ENCODE data around the gene FUOM.
A peak's percentile ranks its signal among the peaks of the same experiment; 100 is the strongest.

The FUOM gene

DNA sequence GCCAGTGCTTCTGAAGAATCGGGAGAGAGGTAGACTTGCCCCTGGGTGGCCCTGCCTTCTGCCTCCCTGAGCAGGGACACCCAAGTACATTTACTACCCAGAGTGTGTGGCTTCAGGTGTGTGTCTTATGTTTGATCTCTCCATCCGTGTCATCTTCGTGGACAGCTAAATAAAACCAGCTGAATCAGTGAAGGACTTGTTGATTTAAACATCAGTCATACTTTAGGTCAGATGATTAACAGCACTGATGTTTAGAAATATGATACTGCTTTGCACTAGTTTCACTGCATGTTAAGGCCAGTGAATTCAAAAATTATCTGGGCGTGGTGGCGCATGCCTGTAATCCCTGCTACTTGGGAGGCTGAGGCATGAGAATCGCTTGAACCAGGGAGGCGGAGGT is 40.1 kb upstream of the FUOM start:
- H3K36me3 ChIP-seq (ENCODE audit: control insufficient read depth, insufficient read depth, low read length) = peaks cover 29% of the 10 kb centered on the region
- H3K4me3 ChIP-seq (ENCODE audit: low read length) = no peak overlapping the region
- no peak overlapping the region for H3K27ac ChIP-seq (ENCODE audit: low read length)
- WGBS (ENCODE audit: insufficient coverage, insufficient read length) = no CpG with 5 or more reads among the region's 7 CpGs
- DNase-seq (ENCODE audit: low read depth, low spot score) = no peak
- H3K9me3 ChIP-seq (ENCODE audit: control insufficient read depth, insufficient read depth, low read length) = no peaks in the 10 kb centered on the region
- no peaks in the 10 kb centered on the region for H3K27me3 ChIP-seq (ENCODE audit: control insufficient read depth, insufficient read depth, low read length)
- no peaks in the 10 kb centered on the region; the same call in 1 of the 2 replicates for H3K4me1 ChIP-seq (ENCODE audit: control insufficient read depth, insufficient read depth, low read length)

DNA sequence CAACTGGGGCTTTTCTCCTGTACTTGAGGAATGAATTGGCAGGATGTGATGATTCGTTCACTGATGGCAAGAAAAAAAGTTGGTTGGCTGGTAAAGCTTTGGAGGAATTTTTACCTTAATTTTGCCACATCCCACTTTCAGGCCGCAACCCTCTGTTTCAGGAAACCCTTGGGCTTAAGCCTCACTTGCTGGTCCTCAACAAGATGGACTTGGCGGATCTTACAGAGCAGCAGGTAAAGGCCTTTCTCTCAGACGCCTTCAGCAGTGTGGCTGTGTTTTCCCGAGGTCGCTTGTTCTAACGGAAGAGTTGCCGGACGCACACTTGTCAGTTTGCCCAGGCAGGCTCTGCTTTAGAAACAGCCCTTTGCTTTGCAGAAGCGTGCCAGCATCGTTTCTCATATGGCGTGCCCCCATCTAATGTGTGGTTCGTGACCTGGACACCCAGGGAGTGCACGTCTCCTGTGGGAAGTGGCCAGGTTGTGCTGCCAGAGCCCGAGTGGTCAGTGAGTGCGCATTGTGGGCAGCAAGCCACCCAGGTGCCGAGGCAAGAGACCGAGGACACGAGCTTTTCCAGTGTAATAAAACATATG is 38.3 kb upstream of the FUOM start:
- H3K27ac ChIP-seq (ENCODE audit: low read length) = no peak overlapping the region
- H3K27me3 ChIP-seq (ENCODE audit: control insufficient read depth, insufficient read depth, low read length) = no peaks in the 10 kb centered on the region
- H3K4me1 ChIP-seq (ENCODE audit: control insufficient read depth, insufficient read depth, low read length) = no peaks in the 10 kb centered on the region
- H3K36me3 ChIP-seq (ENCODE audit: control insufficient read depth, insufficient read depth, low read length) = peaks cover 17% of the 10 kb centered on the region
- no CpG with 5 or more reads among the region's 19 CpGs for WGBS (ENCODE audit: insufficient coverage, insufficient read length)
- H3K4me3 ChIP-seq (ENCODE audit: low read length) = no peak overlapping the region
- no peak for DNase-seq (ENCODE audit: low read depth, low spot score)
- no peaks in the 10 kb centered on the region for H3K9me3 ChIP-seq (ENCODE audit: control insufficient read depth, insufficient read depth, low read length)

DNA sequence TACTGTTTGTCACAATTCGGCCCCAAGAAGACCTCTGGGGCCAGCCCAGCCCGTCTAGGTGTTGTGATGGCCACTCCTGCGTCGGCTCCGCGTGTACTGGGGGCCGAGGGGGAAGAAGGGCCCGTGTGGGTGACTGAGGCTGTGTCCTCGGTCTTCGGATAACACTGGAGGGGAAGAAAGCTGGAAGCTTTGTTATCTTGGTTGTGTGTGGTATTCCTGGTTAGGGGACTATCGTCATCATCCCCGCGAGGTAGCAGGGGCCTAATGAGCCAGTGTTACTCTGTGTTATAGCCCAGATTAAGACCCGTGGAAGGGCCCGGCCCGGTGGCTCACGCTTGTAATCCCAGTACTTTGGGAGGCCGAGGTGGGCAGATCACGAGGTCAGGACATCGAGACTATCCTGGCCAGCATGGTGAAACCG is 37.0 kb upstream of the FUOM start:
- DNase-seq (ENCODE audit: low read depth, low spot score) = no peak
- H3K27ac ChIP-seq (ENCODE audit: low read length) = no peak overlapping the region

DNA sequence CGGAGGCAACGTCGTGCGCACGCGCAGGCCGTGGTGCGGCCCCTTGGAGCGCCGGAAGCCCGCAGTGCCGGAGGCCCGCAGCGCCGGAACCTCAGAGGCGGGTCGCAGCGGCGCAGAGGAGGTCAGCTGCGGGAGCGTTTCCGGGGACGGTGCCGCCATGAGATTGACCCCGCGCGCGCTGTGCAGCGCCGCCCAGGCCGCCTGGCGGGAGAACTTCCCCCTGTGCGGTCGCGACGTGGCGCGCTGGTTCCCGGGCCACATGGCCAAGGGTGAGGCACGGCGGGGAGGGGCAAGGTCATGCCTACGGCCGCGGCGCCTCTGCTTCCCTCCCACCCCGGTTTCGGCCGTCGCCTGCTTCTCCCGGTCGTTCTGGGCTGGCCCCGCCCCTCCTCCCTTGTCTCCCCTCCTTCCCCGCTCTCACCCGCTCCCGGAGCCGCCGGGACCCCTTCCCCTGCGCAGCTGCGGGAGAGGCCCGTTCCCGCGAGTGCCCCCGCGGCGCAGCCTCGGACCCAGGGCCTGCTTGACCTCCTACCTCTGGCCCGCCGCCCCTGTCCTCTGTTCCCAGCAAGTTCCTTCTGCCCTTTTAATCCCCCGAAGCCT is 36.3 kb upstream of the FUOM start, which contains the start of gene MTG1:
Gene MTG1 (plus strand): TSS at position 94 of the 600 bp plus-strand sequence. CDS start 64 bp downstream, at position 158.
- peak; percentile 78 for DNase-seq (ENCODE audit: low read depth, low spot score)
- WGBS (ENCODE audit: insufficient coverage, insufficient read length) = no CpG with 5 or more reads among the region's 69 CpGs
- Histone ChIP-seq H3K9me3 (ENCODE audit: control insufficient read depth, insufficient read depth, low read length) (no peaks in the 10 kb centered on the region), H3K36me3 (ENCODE audit: control insufficient read depth, insufficient read depth, low read length) (peaks cover 12% of the 10 kb centered on the region), H3K4me1 (ENCODE audit: control insufficient read depth, insufficient read depth, low read length) (no peaks in the 10 kb centered on the region), H3K27ac (ENCODE audit: low read length) (no peak within 1 kb of the TSS), H3K27me3 (ENCODE audit: control insufficient read depth, insufficient read depth, low read length) (no peaks in the 10 kb centered on the region), H3K4me3 (ENCODE audit: low read length) (peak within 1 kb of the TSS; percentile 80)

More for the DNA sequence above, 37.0 kb upstream of the FUOM start:
- WGBS (ENCODE audit: insufficient coverage, insufficient read length) = no CpG with 5 or more reads among the region's 21 CpGs
- Histone ChIP-seq H3K4me1 (ENCODE audit: control insufficient read depth, insufficient read depth, low read length) (no peaks in the 10 kb centered on the region), H3K36me3 (ENCODE audit: control insufficient read depth, insufficient read depth, low read length) (peaks cover 17% of the 10 kb centered on the region), H3K9me3 (ENCODE audit: control insufficient read depth, insufficient read depth, low read length) (no peaks in the 10 kb centered on the region), H3K4me3 (ENCODE audit: low read length) (peak overlapping the region; percentile 80; the same call in 1 of the 2 replicates), H3K27me3 (ENCODE audit: control insufficient read depth, insufficient read depth, low read length) (no peaks in the 10 kb centered on the region)

DNA sequence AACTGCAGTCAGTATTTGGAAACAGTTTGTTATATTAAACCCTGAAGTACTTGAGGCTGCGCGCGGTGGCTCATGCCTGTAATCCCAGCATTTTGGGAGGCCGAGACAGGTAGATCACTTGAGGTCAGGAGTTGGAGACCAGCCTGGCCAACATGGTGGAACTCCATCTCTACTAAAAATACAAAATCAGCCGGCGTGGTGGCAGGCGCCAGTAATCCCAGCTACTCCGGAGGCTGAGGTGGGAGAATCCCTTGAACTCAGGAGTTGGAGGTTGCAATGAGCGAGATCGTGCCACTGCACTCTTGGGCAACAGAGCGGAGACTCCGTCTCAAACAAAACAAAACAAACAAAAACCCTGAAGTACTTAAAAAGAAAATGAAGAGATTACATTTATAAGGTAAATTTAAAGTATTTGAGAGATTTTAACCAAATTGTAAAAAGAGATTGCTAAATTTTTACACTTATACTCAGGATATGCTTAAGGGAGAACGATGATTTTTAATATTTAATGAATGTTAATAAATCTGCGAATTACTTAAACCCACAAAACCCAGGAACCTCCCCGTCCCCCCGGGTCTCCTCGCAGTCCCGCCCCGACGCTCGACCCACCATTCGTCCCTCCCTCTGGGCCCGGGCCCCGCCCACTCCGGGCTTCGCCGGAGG is 35.7 kb upstream of the FUOM start:
- H3K36me3 ChIP-seq (ENCODE audit: control insufficient read depth, insufficient read depth, low read length) = peaks cover 8% of the 10 kb centered on the region
- no peak for DNase-seq (ENCODE audit: low read depth, low spot score)
- H3K4me1 ChIP-seq (ENCODE audit: control insufficient read depth, insufficient read depth, low read length) = no peaks in the 10 kb centered on the region
- no peak overlapping the region; the same call in 1 of the 2 replicates for H3K4me3 ChIP-seq (ENCODE audit: low read length)
- no peaks in the 10 kb centered on the region for H3K27me3 ChIP-seq (ENCODE audit: control insufficient read depth, insufficient read depth, low read length)
- WGBS (ENCODE audit: insufficient coverage, insufficient read length) = no CpG with 5 or more reads among the region's 27 CpGs
- no peaks in the 10 kb centered on the region for H3K9me3 ChIP-seq (ENCODE audit: control insufficient read depth, insufficient read depth, low read length)
- no peak overlapping the region for H3K27ac ChIP-seq (ENCODE audit: low read length)

DNA sequence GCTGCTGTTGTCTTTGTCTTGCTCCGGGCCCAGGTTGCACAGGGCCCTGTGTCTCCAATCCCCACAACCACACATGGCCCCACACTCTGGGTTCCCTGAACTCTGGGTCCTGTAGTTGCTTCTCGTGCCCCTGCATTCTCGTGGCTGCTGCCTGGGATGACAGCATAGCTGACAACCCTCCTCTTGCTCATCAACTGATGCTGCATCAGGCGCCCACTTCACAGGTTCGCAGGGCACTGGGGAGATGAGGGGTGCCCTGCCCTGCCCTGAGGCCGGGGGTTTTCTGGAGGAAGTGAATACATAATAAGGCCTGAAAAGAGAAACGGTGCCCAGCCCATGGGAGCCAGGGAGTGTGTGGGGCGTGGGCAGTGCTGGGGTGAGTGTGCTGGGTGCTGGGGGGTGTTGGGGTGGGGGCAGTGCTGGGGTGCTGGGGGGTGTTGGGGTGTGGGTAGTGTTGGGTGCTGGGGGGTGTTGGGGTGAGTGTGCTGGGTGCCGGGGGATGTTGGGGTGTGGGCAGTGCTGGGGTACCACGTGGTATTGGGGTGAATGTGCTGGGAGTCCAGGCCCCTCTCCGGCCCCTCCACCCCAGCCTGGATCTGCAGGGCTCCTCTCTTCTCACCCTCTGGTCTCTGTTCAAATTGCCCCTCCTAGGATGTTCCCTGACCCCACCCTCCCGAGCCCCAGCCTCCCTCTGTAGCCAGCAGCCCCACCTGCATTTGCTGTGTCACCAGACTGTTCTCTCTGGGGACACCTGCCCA is 34.1 kb upstream of the FUOM start:
- no peaks in the 10 kb centered on the region for H3K27me3 ChIP-seq (ENCODE audit: control insufficient read depth, insufficient read depth, low read length)
- peaks cover 6% of the 10 kb centered on the region for H3K36me3 ChIP-seq (ENCODE audit: control insufficient read depth, insufficient read depth, low read length)
- no peaks in the 10 kb centered on the region for H3K9me3 ChIP-seq (ENCODE audit: control insufficient read depth, insufficient read depth, low read length)
- no peak for DNase-seq (ENCODE audit: low read depth, low spot score)
- no peak overlapping the region for H3K27ac ChIP-seq (ENCODE audit: low read length)
- no peak overlapping the region for H3K4me3 ChIP-seq (ENCODE audit: low read length)
- H3K4me1 ChIP-seq (ENCODE audit: control insufficient read depth, insufficient read depth, low read length) = no peaks in the 10 kb centered on the region
- no CpG with 5 or more reads among the region's 12 CpGs for WGBS (ENCODE audit: insufficient coverage, insufficient read length)

DNA sequence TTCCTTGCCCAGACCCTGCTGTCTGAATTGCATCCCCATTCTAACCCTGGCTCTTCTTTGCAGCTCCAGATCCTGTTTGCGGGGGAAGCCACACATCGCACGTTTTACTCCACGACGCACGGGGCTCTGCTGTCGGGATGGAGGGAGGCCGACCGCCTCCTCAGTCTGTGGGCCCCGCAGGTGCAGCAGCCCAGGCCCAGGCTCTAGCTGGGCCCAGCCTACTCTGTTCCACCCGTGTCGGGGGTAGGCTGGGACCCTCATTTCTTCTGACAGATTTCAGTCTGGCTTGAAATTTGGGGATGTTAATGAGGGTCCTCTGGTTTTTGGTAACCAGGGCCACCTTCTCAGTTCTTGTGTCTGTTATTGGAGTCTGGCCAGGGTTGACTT is 33.4 kb upstream of the FUOM start:
- no peak for DNase-seq (ENCODE audit: low read depth, low spot score)

DNA sequence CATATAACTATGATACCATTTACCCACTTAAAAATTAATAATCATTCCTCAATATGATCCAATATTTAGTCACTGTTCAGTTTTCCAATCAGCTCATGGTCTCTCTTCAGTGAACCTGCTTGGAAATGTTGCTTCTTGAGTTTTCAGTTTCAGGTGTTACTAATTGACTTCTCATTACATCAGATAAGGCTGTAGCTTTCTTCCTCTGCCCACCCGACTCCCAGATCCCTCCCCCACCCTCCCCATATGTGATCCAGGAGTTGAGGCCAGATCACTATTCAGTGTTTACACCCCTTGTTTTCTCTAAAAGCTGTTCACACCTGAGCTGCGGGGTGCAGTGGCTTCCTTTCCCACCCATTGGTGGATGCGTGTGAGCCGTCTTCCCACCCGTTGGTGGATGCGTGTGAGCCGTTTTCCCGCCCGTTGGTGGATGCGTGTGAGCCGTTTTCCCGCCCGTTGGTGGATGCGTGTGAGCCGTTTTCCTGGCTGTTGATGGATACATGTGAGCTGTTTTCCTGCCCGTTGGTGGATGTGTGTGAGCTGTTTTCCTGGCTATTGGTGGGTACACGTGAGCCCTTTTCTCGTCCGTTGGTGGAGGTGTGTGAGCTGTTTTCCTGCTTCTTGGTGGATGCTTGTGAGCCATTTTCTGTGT is 32.9 kb upstream of the FUOM start:
- H3K27me3 ChIP-seq (ENCODE audit: control insufficient read depth, insufficient read depth, low read length) = no peaks in the 10 kb centered on the region
- no peaks in the 10 kb centered on the region for H3K9me3 ChIP-seq (ENCODE audit: control insufficient read depth, insufficient read depth, low read length)
- no peak for DNase-seq (ENCODE audit: low read depth, low spot score)
- WGBS (ENCODE audit: insufficient coverage, insufficient read length) = no CpG with 5 or more reads among the region's 19 CpGs
- H3K4me1 ChIP-seq (ENCODE audit: control insufficient read depth, insufficient read depth, low read length) = no peaks in the 10 kb centered on the region
- H3K36me3 ChIP-seq (ENCODE audit: control insufficient read depth, insufficient read depth, low read length) = no peaks in the 10 kb centered on the region
- H3K27ac ChIP-seq (ENCODE audit: low read length) = no peak overlapping the region
- no peak overlapping the region for H3K4me3 ChIP-seq (ENCODE audit: low read length)

More for the DNA sequence above, 33.4 kb upstream of the FUOM start:
- H3K9me3 ChIP-seq (ENCODE audit: control insufficient read depth, insufficient read depth, low read length) = no peaks in the 10 kb centered on the region
- H3K36me3 ChIP-seq (ENCODE audit: control insufficient read depth, insufficient read depth, low read length) = peaks cover 4% of the 10 kb centered on the region
- no peaks in the 10 kb centered on the region for H3K27me3 ChIP-seq (ENCODE audit: control insufficient read depth, insufficient read depth, low read length)
- H3K4me3 ChIP-seq (ENCODE audit: low read length) = no peak overlapping the region
- no CpG with 5 or more reads among the region's 12 CpGs for WGBS (ENCODE audit: insufficient coverage, insufficient read length)
- no peak overlapping the region for H3K27ac ChIP-seq (ENCODE audit: low read length)
- H3K4me1 ChIP-seq (ENCODE audit: control insufficient read depth, insufficient read depth, low read length) = no peaks in the 10 kb centered on the region

DNA sequence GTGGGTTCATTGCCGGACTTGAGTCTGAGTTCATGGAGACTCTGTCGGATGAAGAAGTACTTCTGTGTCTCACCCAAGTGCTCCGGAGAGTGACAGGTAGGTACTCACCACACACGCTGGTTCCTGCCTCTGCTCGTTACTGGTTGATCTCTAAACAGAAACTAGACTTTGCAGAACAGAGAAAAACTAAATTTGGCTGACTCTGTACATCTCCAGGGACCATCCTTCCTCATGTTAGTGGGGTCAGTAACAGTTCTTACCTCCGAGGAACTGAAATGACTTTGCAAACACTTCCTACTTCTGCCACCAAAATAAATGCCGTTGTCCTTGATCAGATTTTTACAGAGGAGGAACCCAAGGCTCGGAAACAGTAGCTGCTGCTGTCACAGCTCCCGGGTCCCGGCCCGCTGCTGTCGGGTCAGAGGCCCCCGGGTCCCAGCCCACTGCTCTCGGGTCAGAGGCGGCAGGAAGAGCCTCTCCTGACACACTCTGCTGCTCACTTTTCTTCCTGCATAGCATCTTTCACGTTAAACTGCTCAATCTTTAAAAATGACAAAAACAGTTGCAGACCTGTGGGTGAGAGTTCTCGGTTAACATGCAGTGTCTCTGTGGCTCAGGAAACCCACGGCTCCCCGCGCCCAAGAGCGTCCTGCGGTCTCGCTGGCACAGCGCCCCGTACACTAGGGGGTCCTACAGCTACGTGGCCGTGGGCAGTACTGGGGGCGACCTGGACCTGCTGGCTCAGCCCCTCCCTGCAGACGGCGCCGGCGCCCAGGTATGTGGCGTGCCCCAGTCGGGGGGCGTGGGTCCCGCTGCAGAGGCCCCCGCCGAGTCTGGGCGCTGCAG is 31.4 kb upstream of the FUOM start:
- no peak for DNase-seq (ENCODE audit: low read depth, low spot score)
- H3K9me3 ChIP-seq (ENCODE audit: control insufficient read depth, insufficient read depth, low read length) = no peaks in the 10 kb centered on the region
- no peak overlapping the region for H3K4me3 ChIP-seq (ENCODE audit: low read length)
- no peaks in the 10 kb centered on the region for H3K36me3 ChIP-seq (ENCODE audit: control insufficient read depth, insufficient read depth, low read length)
- H3K27me3 ChIP-seq (ENCODE audit: control insufficient read depth, insufficient read depth, low read length) = no peaks in the 10 kb centered on the region
- H3K4me1 ChIP-seq (ENCODE audit: control insufficient read depth, insufficient read depth, low read length) = no peaks in the 10 kb centered on the region
- no peak overlapping the region for H3K27ac ChIP-seq (ENCODE audit: low read length)
- WGBS (ENCODE audit: insufficient coverage, insufficient read length) = no CpG with 5 or more reads among the region's 39 CpGs

Measured in iPS DF 6.9 (cell line).